K562 (cell line): ENCODE results near the gene MMP23B. TPM values are rescaled to one million over a fixed set of nuclear protein-coding genes. Genes with fewer than 3 reads are reported as not detected.

ENCODE experiments used
- BCOR ChIP-seq: fragments of 450-650 bp; IDR thresholded peaks from 2 replicates; pipeline ENCODE4 v1.6.1; 2016
- ERF ChIP-seq: fragments of 450-650 bp; formaldehyde crosslinking; IDR thresholded peaks from 2 replicates; pipeline ENCODE4 v1.4.0; 2020; ENCODE audit warnings: mild to moderate bottlenecking, mixed read lengths
- HMBOX1 ChIP-seq: sonication (generic); IDR thresholded peaks from 2 replicates; pipeline ENCODE4 v1.6.1; 2016
- RAD51 ChIP-seq: fragments of 450-650 bp; IDR thresholded peaks from 2 replicates; pipeline ENCODE4 v1.7.1; 2016; ENCODE audit warnings: low read depth, mild to moderate bottlenecking, borderline replicate concordance
- REST ChIP-seq, 2 experiments: fragments of 450-650 bp; formaldehyde crosslinking in 1 of 2; IDR thresholded peaks; 2 replicates each; pipeline versions ENCODE4 v1.4.0 to v1.6.1; 2014 to 2020; ENCODE audit warnings: mild to moderate bottlenecking in 2 of 2, borderline replicate concordance in 1 of 2, low read depth in 1 of 2
- TAF15 ChIP-seq: fragments of 200-400 bp; formaldehyde crosslinking; IDR thresholded peaks from 2 replicates; pipeline ENCODE4 v1.6.1; 2017; ENCODE audit warnings: mild to moderate bottlenecking, low read depth, low read length, moderate library complexity
- TFAM ChIP-seq: fragments of 250-450 bp; sonication (Bioruptor Pico); conservative IDR thresholded peaks from 2 replicates; pipeline ENCODE4 v1.5.0; 2021; ENCODE audit warnings: mild to moderate bottlenecking, moderate library complexity
- TFAP4 ChIP-seq: sonication (generic); formaldehyde crosslinking; IDR thresholded peaks from 2 replicates; pipeline ENCODE4 v1.8.0; 2022; ENCODE audit warnings: missing genetic modification reagents, mild to moderate bottlenecking, moderate library complexity, borderline replicate concordance
- YBX1 ChIP-seq: fragments of 450-650 bp; IDR thresholded peaks from 2 replicates; pipeline ENCODE4 v1.7.1; 2016; ENCODE audit warnings: mild to moderate bottlenecking
- ZNF224 ChIP-seq: sonication (generic); formaldehyde crosslinking; IDR thresholded peaks from 2 replicates; pipeline ENCODE4 v1.8.0; 2022; ENCODE audit warnings: mild to moderate bottlenecking, missing genetic modification reagents
- ZNF280A ChIP-seq: fragments of 450-650 bp; IDR thresholded peaks from 2 replicates; pipeline ENCODE4 v1.6.1; 2018; ENCODE audit warnings: mild to moderate bottlenecking, low read depth; ENCODE audit not compliant: partially characterized antibody
- ZNF316 ChIP-seq: fragments of 450-650 bp; IDR thresholded peaks from 2 replicates; pipeline ENCODE4 v1.6.1; 2016
- polyA plus RNA-seq, 8 experiments: library from polyadenylated mRNA; depleted of rRNA in 4 of 8; stranded (reverse) in 5 of 8; unstranded in 3 of 8; fragments of >200 nt; fragmentation: Nextera tagmentation in 2 of 8; fragmentation: Illumina TruSeq in 1 of 8; extraction: Ambion mirVana in 2 of 8; extraction: Trizol in 1 of 8; gene quantifications; 2 replicates each; pipeline versions ENCODE4 v1.2.1 to v1.2.3, GENCODE V29; 2011 to 2014; ENCODE audit warnings: inconsistent platforms in 1 of 8, missing spikeins in 1 of 8
- total RNA-seq, 7 experiments: library from RNA; depleted of rRNA in 6 of 7; stranded (reverse); fragments of >200 nt in 6 of 7; fragmentation: Illumina TruSeq in 2 of 7; extraction: Trizol in 2 of 7; gene quantifications; 2 replicates each; pipeline versions ENCODE4 v1.2.1 to v1.2.3, GENCODE V29; 2011 to 2021; ENCODE audit warnings: low replicate concordance in 1 of 7

Gene MMP23B
- total and polyA plus RNA-seq, 9 of the 15 experiments (the other 6 are each of a cell fraction or from before 2014, with no cell fraction given): 0.28 to 1.2 (median 0.41) TPM; not detected in 5

- TF ChIP-seq TFAP4: no peak
- no peak for TF ChIP-seq RAD51
- TF ChIP-seq REST (IDR thresholded peaks at IDR 0.05; ENCODE audit: borderline replicate concordance): no peak
- no peak for TF ChIP-seq REST (CRISPR knock-in tag; IDR thresholded peaks at IDR 0.05; ENCODE audit: low read depth)
- no peak for TF ChIP-seq HMBOX1
- no peak for TF ChIP-seq YBX1
- TF ChIP-seq TAF15: no peak
- TF ChIP-seq BCOR: no peak
- no peak for TF ChIP-seq ZNF280A
- TF ChIP-seq TFAM: no peak
- TF ChIP-seq ZNF316: no peak
- no peak for TF ChIP-seq ZNF224
- TF ChIP-seq ERF (CRISPR knock-in tag): no peak
Observed at GRCh38 chr1:1616045-1616790, 15.8 kb upstream of the MMP23B start (continued).
